OCI-M1 (cell line): ENCODE measurements around the gene SLC36A3.
"Not testable (repeated sequence)": the region's sequence is repeated elsewhere in the genome, so short reads cannot be mapped to it uniquely, and the experiment has no call there.

Experiments used
- DNase-seq: peaks from one replicate; lab custom pipeline; 2025; lab: John Stamatoyannopoulos, UW

SLC36A3 gene

DNA sequence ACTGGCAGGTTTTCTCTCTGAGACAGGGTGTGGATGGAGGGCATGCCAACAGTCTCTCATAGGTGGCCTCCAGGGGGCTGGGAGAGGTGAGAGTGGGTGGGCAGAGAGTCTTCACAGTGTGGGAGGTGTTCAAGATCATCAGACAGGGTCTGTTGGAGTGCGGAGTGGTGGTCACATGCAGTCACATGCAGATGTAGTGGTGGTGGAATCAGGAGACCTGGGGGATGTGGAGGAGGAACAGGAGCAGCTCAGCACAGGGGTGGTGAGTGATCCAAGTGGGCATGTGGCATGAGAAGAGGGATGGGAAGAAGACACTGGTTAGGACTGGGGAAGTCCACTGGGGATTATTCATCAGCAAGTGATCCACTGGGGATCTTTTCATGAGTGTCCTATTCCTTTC, 44.8 kb downstream of the SLC36A3 start:
- no peak for DNase-seq

DNA sequence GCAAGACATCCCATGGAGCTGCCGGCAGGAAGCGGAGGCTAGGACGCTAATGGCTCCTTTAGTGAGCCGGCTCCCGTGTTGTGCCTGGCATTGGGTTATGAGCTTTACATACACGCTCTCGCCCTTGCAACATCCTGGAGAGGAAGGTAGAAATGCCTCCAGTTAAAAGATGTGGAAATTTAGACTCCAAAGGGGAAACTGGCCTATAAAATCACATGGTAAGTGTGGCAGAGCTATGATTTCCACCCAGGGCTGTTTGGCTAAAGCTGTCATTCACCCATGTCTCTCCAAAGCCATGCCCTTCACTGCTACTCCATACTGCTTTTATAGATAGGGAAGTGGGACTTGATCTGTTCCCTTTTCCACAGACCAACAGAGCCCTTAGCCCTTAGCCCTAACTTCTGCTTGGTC, 45.4 kb downstream of the SLC36A3 start:
- DNase-seq: peak; percentile 43

DNA sequence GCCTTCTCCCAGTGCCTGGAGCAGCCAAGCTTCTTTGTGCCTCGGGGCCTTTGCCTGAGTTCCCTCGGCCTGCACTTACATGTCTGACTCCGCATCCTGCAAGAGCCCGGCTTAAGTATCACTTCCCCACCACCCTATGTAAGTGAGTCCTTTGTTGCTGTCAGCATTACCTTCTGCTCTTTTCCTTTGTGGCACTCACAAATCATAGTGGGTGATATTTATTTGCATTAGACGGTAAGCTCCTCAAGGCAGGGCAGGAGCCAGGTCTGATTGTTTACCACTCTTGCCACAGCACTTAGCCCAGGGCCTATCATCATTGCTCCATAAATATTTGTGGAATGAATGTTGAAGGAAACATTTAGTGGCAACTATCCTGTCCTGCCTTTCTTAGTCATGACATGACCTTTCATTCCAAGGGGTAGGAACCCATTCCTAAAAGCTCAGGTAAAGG, 45.8 kb downstream of the SLC36A3 start:
- DNase-seq: no peak

DNA sequence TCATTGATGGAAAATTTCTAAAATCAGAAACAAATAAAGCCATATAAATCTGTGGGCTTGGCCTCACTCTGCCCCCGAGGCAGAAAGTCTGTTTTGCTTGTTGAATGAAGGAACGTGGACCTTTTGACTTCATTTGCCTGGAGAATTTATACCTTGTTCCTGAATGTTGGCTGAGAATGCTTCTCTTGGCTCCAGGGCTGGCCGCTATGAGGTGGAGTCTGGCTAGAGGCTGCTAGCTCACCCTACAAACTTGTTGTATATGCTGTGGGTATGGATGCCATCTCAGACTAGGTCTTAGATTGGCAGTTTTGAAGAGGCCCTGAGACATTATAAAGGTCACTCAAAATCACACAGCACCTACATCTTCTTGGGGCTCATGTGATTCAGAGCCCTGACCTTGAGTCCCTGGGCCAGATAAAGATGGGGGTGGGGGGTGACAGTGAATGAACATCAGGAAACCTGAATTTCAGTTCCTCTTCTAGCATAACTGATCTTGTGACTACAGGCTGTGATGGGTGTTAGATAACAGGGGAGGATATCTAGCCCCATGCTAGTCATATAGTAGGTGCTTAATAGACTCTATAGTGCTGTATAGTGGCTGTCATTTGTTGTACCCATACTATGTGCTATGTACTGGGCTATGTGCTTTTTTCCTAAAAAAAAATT, 47.8 kb downstream of the SLC36A3 start:
- DNase-seq: peak; percentile 59

DNA sequence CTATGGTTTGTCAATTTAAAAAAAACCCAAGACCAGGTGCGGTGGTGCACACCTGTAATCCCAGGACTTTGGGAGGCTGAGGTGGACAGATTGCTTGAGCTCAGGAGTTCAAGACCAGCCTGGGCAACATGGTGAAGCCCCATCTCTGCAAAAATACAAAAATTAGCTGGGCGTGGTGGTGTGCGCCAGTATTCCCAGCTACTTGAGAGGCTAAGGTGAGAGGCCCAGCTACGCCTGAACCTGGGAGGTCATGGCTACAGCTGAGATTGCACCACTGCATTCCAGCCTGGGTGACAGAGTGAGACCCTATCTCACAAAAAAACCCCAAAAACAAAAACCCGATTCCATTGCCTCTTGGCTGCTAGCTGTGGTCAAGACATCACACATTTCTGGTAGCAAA, 48.6 kb downstream of the SLC36A3 start:
- DNase-seq: not testable (repeated sequence)

DNA sequence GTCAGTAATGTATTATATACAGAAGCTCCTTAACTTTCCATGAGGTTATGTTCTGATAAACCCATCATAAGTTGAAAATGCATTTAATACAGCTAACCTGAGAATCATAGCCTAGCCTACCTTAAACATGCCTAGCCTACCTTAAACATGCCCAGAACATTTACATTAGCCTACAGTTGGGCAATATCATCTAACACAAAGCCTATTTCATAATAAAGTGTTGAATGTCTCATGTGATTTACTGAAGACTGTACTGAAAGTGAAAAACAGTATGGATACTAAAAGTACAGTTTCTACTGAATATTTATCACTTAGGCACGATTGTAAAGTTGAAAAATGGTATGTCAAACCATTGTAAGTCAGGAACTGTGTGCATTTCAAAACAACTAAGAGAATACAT, 49.0 kb downstream of the SLC36A3 start:
- no peak for DNase-seq

DNA sequence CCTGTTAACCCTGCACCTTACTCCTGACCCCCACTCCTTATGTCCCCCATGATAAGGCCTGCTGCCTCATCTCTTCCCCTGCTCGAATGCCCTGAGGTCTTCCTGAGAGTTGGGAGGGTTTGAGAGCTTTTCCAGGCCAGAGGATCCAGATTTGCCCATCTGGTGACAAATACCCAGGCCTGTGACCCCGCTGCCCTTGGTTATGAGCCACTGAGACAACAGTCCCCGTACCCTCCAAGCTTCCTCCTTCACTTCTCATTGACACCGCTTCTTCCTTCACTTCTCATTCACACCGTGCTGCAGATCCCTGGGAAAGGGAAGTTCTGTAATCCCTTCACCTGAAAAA, 50.0 kb downstream of the SLC36A3 start:
- peak; percentile 49 for DNase-seq

DNA sequence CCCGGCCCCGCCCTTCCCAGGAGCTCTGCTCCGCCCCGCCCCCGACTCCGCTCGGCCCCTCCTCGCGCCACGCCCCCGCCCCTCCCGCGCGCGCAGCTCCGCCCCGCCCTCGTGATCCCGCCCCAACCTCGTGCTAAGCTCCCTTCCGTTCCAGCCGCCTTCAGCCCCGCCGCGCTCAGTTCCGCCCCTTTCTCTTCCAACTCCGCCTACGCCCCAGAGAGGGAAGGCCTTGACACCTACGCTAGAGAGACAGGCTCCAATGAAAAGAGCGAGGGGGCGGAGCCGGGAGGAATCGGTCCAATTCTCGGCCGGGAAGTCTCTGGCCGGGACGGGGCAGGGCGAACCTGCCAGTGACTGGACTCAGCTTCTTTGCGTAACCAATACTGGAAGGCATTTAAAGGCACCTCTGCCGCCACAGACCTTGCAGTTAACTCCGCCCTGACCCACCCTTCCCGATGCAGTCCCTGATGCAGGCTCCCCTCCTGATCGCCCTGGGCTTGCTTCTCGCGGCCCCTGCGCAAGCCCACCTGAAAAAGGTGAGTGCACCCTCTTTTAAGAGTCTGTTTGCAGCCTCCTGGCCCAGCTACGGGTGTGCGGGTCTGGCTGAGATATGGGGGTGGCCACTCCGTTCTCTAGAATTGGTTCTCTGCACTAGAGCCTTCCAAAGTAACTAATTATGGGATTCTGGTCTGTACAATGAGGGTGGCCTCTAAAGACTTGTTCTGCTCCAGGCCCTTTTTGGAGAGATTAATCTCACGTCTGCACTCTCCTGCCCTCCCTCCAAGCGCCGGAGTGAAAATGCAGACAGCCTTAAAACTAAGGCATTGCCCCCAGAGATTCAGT, 50.6 kb downstream of the SLC36A3 start, which contains the start of gene GM2A:
Gene GM2A (plus strand): TSS at position 424 of the 843 bp plus-strand sequence. CDS start 32 bp downstream, at position 456.
- DNase-seq: peak; percentile 100

DNA sequence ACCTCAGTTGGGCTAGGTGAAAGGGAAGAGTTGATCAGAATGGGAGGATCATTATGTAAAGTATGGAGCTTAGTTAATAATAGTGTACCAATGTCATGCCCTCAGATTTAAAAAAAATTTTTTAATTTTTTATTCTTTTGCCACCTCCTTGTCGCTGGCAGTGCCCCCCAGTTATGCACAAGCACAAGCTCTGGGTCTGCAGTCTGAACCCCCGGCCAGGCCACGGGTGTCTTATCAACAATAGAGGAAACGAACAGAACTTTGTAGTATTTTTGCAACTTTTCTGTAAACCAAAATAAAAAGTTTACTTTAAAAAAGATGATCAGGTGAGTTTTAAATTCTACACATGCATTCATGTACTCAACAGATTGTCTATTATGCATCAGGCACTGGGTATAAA, 51.9 kb downstream of the SLC36A3 start:
- DNase-seq: no peak

DNA sequence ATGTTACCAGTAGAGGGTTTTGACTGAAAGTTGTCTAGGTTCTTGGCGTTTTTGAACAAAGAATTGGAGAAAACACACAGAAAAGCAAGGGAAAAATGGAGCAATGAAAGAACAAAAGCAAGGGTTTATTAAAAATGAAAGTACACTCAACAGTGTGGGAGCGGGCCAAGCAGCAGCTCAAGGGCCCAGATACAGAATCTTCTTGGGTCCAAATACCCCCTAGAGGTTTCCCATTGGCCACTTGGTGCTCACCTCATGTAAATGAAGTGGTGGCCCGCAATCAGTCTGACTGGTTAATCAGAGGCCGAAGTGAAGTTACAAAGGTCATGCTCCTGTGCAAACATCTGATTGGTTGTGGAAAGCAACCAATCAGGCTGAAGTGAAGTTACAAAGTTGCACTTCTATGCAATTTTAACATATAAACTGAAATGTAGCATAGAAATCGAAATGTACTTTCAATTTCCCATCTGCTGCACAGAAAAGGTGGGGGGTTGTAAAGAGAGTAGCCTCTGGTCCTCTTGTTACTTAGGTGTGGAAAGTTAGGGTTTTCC, 52.5 kb downstream of the SLC36A3 start:
- DNase-seq: peak; percentile 97

DNA sequence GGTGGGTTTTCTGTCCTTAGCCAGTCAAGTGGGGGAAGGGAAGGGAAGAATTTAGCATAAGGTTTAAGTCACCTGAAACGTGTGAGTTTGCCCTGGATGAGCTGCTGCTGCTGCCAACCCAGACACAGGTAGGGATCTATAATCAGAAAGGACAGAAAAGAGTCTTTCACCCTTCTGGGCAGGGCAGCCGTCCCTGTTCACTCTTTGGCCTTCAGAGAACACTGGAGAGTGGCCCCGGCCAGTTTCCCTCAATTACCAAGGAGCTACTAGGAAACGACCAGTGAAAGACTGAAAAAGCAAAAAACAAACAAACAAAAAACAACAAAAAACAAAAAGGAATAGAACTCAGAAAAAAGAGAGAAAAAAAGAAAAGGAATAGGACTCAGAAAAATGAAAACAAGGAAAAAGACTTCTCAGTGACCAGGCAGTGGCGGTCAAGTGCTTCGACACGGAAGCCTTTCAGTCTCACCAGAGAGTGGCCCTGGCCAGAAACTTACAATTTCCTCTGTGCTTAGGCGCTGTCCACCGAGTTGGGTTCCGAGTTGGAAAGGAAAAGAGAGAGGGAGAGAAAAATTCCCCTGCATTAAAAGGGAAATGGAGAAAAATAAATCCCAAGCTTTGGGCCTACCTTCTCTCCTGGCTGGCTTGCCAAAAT, 53.1 kb downstream of the SLC36A3 start:
- DNase-seq: peak; percentile 80

DNA sequence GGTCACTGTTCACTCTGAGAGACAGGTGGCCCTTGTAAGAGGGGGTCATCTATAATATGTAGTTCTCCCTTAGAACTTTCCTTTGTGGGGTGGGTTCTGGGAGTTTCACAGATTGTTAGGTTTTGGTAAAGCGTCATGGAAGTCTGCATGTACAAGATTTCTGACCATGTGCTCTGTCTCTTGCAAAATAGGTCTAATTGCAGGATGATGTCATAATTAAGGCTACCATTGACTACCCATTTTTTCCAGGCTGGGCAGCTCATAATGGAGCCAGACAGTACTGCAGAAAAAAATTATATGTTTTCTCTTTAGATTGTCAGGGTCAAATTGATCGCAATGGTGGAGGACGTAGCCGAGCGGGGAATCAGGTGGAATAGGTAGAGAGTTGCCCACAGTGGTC, 54.3 kb downstream of the SLC36A3 start:
- no peak for DNase-seq

DNA sequence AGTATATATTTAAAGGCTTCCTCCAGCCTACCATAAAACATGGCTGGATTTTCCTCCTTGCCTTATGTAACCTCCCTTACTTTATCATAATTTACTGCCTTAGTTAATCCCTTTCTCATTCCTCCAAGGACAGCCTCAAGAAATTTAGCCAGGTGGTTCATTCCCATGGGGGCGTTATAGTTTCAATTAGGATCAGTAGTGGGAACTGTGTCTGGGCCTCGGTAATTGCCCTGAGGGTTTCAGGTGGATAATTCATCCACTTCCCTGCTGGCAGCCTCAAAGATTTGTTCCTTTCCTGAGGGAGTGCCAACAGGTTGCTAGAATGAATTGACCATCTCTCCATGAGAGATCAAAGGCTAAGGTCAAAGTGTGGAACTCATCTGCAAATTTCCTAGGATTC, 54.9 kb downstream of the SLC36A3 start:
- DNase-seq: no peak

DNA sequence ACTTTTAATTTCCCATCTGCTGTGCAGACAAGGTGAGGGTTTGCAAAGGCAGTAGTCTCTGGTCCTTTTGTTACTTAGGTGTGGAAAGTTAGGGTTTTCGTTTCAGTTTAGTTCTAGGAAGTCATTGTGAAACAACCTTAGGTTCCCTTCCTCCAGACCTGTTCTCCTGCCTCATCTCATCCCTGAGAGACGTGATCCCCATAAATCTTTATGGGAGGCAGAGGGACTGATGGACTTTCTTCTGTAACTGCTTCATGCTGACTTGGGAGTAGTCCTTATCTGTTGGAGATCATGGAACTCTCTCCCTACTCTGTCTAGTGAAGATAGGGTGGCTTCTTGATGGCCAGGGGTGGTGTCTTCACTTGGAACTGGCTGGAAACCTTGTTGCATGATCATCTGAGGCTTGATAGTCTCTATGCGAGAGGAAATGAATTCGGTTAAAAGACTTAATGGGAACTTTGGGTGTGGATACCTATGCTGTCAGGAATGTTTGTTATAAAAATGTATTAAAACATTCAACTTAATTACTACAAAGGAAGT, 57.8 kb downstream of the SLC36A3 start:
- DNase-seq: no peak

DNA sequence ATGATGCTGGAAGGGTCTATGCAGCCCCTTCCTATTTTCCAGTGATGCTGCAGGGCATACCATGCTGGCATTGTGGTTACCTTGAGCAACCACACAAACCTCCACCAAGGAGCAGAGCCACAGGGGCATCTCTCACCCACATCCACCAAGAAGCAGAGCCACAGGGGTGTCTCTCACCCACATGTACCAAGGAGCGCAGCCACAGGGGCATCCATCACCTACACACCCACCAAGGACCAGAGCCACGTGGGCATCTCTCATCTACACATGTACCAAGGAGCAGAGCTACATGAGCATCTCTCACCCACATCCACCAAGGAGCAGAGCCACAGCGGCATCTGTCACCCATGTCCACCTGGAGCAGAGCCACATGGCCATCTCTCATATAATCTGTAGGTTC, 59.4 kb downstream of the SLC36A3 start:
- no peak for DNase-seq

DNA sequence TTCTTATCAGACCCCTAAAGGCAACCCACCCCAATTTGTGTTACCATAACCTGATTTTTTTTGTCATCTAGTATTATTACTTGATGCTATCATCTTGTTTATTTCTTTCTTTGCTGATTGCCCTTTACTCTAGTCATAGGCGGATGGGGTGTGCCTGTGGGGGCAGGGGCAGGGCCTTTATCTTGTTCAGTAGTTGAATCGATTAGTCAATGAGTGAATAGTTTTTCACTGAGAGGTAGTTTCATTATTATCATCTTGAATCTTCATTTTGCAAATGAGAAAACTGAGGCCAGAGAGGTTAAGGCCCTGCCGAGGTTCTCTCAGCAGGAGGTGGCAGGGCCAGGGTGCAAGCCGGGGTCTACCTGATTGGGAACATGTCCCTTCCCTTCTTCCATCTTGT, 60.0 kb downstream of the SLC36A3 start:
- no peak for DNase-seq

DNA sequence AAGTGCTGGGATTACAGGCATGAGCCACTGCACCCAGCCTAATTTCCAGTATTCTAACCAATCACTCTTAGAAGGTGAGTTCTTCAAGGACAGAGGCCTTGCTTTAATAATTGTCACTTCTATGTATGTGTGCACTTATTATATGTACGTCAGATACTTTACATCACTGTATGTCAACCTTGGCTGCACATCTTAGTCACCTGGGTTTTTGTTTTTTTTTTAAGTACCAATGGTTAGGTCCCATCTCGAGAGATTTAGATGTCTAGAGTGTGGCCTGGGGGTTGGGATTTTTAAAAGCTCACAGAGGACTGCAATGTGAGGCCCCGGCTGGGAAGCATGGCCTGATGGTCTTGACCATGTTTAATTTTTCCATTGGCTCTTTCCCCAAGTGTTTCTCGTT, 60.4 kb downstream of the SLC36A3 start:
- DNase-seq: no peak

DNA sequence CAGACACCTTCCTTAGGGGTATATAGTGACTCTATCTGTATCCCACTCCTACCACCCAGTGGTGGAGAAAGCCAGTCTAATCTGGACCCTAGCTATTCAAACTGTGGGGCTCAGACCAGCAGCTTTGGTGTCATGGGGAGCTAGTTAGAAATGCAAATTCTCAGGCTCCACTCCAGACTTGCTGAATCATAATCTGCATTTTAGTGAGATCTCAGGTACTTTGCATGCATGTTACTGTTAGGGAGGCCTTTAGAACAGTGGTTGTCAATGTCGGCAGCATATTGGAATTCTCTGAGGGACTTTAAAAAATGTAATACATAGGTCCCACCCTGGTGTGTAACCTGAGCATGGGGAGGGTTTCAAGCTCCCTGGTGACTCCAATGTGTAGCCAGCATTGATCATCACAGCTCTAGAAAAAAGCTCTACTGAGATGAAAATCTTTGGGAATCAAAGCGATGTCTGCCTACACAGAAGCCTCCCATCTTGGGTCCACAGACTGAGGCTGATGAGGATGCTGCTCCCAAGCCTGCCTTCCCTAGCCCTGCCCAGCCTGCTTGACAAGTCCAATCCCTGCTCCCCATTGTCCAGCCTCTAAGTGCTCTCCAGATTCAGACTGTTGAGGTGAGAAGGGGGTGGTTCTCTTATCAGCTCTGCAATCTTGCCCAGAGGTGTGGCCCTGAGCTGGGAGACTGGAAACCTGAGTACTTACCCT, 62.5 kb downstream of the SLC36A3 start:
- DNase-seq: no peak

DNA sequence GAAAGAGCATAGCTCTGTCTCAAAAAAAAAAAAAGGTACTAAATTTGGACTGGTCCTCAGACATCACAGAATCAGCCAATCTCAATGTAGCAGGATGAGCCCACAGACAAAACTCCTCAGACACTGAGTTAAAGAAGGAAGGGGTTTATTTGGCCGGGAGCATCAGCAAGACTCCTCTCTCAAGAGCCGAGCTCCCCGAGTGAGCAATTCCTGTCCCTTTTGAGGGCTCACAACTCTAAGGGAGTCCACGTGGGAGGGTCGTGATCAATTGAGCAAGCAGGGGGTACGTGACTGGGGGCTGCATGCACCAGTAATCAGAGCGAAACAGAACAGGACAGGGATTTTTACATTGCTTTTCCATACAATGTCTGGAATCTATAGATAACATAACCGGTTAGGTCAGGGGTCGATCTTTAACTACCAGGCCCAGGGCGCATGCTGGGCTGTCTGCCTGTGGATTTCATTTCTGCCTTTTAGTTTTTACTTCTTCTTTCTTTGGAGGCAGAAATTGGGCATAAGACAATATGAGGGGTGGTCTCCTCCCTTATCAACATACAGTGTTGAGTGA, 63.2 kb downstream of the SLC36A3 start:
- peak; percentile 44 for DNase-seq

DNA sequence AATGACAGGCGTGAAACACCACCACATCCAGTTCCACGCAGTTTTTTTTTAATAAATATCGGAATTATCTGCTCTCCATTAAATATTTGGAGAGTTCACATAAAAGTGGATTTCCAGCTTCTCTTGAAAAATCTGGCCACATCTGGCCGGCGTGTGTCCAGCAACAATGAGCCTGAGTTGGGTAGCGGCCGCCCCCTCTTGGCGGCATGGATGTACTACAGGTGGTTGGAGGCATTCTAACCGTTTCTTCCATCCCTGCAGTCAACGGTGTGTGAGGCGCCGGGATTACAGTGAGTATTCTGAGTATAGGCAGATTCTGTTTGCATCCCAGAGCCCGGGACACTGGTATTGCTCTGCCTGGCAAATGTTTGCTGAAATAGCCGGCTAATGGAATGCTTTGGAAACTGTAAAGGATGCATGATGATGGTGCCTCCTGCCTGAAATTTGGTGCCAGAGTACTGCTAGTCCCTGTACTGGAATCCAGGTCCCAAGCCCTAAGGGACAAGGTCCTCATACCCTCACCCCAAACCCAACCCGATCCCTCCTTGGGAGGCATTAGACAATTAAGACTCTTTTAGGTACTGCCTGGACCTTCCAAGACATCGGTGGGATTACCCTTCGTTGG, 64.2 kb downstream of the SLC36A3 start:
- DNase-seq: peak; percentile 73

DNA sequence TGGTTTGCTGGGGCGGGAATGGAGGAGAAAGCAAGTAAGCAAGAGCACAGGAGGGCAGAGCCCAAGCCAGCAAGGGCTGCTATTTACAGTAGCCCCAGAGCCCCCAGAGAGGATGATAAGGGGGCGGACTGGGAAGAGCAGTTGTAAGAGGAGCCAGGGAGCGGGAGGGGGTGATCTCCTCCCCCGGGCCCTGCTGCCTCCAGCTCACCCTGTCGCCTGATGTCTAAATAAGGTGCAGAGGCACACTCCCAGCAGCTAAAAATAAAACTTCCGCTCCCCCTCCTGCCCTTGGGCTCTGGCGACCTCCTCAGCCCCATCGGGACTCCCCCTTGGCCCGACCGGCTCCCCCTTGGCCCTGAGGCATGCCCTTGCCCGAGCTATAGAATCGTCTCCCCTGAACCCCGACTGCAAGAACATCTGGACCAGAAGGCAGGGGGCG, 65.2 kb downstream of the SLC36A3 start:
- no peak for DNase-seq
